HUES64 (cell line): ENCODE results near the gene MOB3A.

Source experiments
- H3K27ac ChIP-seq: 2 replicates; pipeline ENCODE4 v1.7.0; 2013; ENCODE audit warnings: low read depth, low read length, inconsistent platforms
- H3K27me3 ChIP-seq: 2 replicates; pipeline ENCODE4 v1.6.1; 2013; ENCODE audit warnings: mild to moderate bottlenecking, low read length; ENCODE audit not compliant: insufficient read depth
- H3K36me3 ChIP-seq: 2 replicates; pipeline ENCODE4 v1.6.1; 2013; ENCODE audit warnings: mild to moderate bottlenecking, low read length; ENCODE audit not compliant: insufficient read depth
- H3K4me1 ChIP-seq: 2 replicates; pipeline ENCODE4 v1.6.1; 2013; ENCODE audit warnings: mild to moderate bottlenecking, low read length, moderate library complexity; ENCODE audit not compliant: insufficient read depth
- H3K4me3 ChIP-seq: 2 replicates; pipeline ENCODE4 v1.5.1; 2013; ENCODE audit warnings: mild to moderate bottlenecking, low read length, moderate library complexity
- H3K9ac ChIP-seq: 2 replicates; pipeline ENCODE4 v1.6.1; 2013; ENCODE audit warnings: mild to moderate bottlenecking, low read depth, low read length
- H3K9me3 ChIP-seq: 2 replicates; pipeline ENCODE4 v1.6.1; 2013; ENCODE audit warnings: low read depth, low read length; ENCODE audit not compliant: insufficient read depth
- WGBS: fragments of 150-250, 120-280 bp; methylation state at CpG from one replicate; pipeline ENCODE4 v1.1.7; 2013; ENCODE audit warnings: missing lambda C conversion rate; 5-methylcytosine and 5-hydroxymethylcytosine counted together

Gene MOB3A

DNA sequence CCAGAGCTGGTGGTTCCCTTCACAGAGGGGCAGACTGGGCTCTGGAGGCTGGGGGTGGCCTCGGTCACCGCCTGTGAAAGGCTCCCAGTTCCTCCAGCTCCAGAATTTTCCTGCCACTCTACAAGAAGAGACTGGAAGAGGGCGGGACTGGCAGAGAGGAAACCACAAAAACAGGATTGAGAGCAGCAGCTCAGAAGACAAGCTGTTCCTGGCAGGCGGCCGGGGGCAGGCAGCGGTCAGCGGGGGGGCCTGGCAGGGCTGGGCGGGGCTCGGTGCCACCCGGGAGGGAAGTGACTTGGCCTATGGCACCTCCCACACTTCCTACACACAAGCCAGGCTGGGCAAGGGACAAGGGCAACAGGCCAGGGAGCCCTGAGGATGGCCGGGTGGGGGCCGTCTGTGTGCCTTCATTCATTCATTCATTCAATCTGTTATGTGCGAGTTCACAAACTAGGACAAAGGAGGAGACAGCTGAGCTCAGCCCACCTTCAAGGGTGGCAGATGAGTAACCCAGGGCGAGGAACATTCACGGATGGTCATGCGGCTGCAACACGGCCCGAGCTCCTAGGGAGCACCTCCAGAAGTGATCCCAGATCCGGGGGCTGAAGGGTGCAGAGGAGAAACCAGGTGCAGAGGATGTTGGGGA lies 63.7 kb downstream of the MOB3A start:
- Histone ChIP-seq H3K36me3 (no peaks in the 10 kb centered on the region), H3K27me3 (no peaks in the 10 kb centered on the region), H3K9ac (no peak overlapping the region), H3K4me3 (no peak overlapping the region), H3K9me3 (no peaks in the 10 kb centered on the region), H3K27ac (no peak overlapping the region; the same call in 1 of the 2 replicates), H3K4me1 (0 out of 2 replicates have a peak, but pooled peaks cover 4% of the 10 kb centered on the region)
- 54% methylated on average over 19 of the region's 19 CpGs for WGBS

DNA sequence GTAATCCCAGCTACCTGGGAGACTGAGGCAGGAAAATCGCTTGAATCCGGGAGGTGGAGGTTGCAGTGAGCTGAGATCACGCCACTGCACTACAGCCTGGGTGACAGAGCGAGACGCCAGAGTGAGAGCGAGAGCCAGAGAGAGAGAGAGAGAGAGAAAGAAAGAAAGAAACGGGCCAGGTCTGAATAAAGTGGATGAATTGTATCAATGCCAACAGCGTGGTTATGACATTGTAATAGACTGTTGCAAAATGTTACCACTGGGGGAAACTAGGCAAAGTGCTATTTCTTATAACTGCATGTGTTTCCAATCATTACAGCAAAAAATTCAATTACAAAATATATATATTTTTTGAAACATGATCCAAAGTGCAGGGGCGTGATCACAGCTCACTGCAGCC lies 68.8 kb downstream of the MOB3A start:
- H3K4me1 ChIP-seq = 0 out of 2 replicates have a peak, but pooled peaks cover 4% of the 10 kb centered on the region
- H3K36me3 ChIP-seq = no peaks in the 10 kb centered on the region
- peaks cover 4% of the 10 kb centered on the region; the same call in 1 of the 2 replicates for H3K9me3 ChIP-seq
- 91% methylated on average over 9 of the region's 9 CpGs for WGBS
- H3K4me3 ChIP-seq = no peak overlapping the region
- H3K9ac ChIP-seq = no peak overlapping the region
- no peak overlapping the region for H3K27ac ChIP-seq
- H3K27me3 ChIP-seq = no peaks in the 10 kb centered on the region

DNA sequence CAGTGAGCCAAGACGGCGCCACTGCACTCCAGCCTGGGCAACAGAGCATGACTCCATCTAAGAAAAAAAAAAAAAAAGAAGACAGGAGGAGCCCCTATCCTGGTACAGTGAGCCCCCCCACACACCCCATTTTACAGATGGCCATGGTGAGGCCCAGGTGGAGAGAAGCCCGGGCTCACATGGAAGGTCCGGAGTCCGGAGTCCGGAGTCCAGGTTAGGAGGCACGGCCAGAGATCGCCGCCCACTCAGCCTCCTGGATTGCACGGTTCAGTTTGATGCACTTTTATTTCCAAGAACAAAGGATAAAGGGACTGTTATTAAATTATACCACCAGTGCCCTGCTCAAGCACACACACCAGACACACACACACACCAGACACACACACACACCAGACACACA lies 69.4 kb downstream of the MOB3A start:
- Histone ChIP-seq H3K36me3 (no peaks in the 10 kb centered on the region), H3K9me3 (peaks cover 4% of the 10 kb centered on the region; the same call in 1 of the 2 replicates), H3K27ac (no peak overlapping the region), H3K4me3 (no peak overlapping the region), H3K9ac (no peak overlapping the region), H3K4me1 (0 out of 2 replicates have a peak, but pooled peaks cover 4% of the 10 kb centered on the region), H3K27me3 (no peaks in the 10 kb centered on the region)
- 94% methylated on average over 10 of the region's 10 CpGs for WGBS

DNA sequence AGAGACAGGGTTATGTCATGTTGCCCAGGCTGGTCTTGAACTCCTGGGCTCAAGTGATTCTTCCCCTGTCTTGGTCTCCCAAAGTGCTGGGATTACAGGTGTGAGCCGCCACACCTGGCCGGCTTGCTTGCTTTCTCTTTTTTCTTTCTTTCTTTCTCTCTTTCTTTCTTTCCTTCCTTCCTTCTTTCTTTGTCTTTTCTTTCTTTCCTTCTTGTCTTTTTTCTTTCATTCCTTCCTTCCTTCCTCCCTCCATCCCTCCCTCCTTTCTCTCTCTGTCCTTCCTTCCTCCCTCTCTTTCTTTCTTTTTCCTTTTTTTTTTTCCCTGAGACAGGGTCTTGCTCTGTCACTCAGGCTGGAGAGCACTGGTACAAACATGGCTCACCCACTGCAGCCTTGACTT lies 73.8 kb downstream of the MOB3A start:
- WGBS = 97% methylated on average over 2 of the region's 2 CpGs
- Histone ChIP-seq H3K9ac (no peak overlapping the region), H3K27me3 (no peaks in the 10 kb centered on the region), H3K9me3 (peaks cover 4% of the 10 kb centered on the region; the same call in 1 of the 2 replicates), H3K27ac (no peak overlapping the region), H3K4me1 (no peaks in the 10 kb centered on the region), H3K4me3 (no peak overlapping the region), H3K36me3 (no peaks in the 10 kb centered on the region)

GRCh38 chr19:2021453-2022140 lies 74.5 kb downstream of the MOB3A start:
- no peaks in the 10 kb centered on the region for H3K36me3 ChIP-seq
- no peak overlapping the region for H3K27ac ChIP-seq
- peaks cover 4% of the 10 kb centered on the region; the same call in 1 of the 2 replicates for H3K9me3 ChIP-seq
- no peaks in the 10 kb centered on the region for H3K4me1 ChIP-seq
- no peak overlapping the region for H3K9ac ChIP-seq
- WGBS = 83% methylated on average over 4 of the region's 4 CpGs
- H3K4me3 ChIP-seq = no peak overlapping the region
- H3K27me3 ChIP-seq = no peaks in the 10 kb centered on the region
